DND-41 (cell line): Measurements from ENCODE around the gene GSN.

Experiments
- ATAC-seq: fragments of 200-7000 bp; cut with Tn5 transposase; 3 replicates; pipeline ENCODE4 v1.9.1; 2021; ENCODE audit warnings: low read depth; ENCODE audit not compliant: insufficient read depth
- DNase-seq: peaks from one replicate; pipeline ENCODE4 v3.0.0-alpha.2; 2020
- H2AFZ ChIP-seq: 2 replicates; pipeline ENCODE4 v1.6.0; 2012; ENCODE audit warnings: low read depth, low read length
- H3K27ac ChIP-seq: 2 replicates; pipeline ENCODE4 v1.5.1; 2012; ENCODE audit warnings: low read length, inconsistent platforms
- H3K27me3 ChIP-seq: fragments of 200-600 bp; sonication (generic); 2 replicates; pipeline ENCODE4 v1.6.0; 2012; ENCODE audit warnings: low read length, mild to moderate bottlenecking, inconsistent platforms; ENCODE audit not compliant: insufficient read depth, poor library complexity
- H3K36me3 ChIP-seq: 2 replicates; pipeline ENCODE4 v1.5.1; 2012; ENCODE audit warnings: low read length, inconsistent platforms; ENCODE audit not compliant: insufficient read depth
- H3K4me1 ChIP-seq: 2 replicates; pipeline ENCODE4 v1.5.1; 2012; ENCODE audit warnings: mild to moderate bottlenecking, low read length; ENCODE audit not compliant: insufficient read depth
- H3K4me2 ChIP-seq: 2 replicates; pipeline ENCODE4 v1.6.0; 2012; ENCODE audit warnings: mild to moderate bottlenecking, moderate library complexity, low read length, inconsistent platforms; ENCODE audit not compliant: insufficient read depth
- H3K4me3 ChIP-seq, 2 experiments: fragments of 200-600 bp in 1 of 2; shearing (Covaris generic) in 1 of 2; 2 replicates each; pipeline ENCODE4 v1.5.1; 2012 to 2016; ENCODE audit warnings: inconsistent platforms in 2 of 2, low read length in 2 of 2, mild to moderate bottlenecking in 2 of 2, low read depth in 1 of 2, moderate library complexity in 1 of 2
- H3K79me2 ChIP-seq: 2 replicates; pipeline ENCODE4 v1.6.0; 2012; ENCODE audit warnings: low read length, inconsistent platforms; ENCODE audit not compliant: insufficient read depth
- H3K9ac ChIP-seq: 2 replicates; pipeline ENCODE4 v1.6.0; 2012; ENCODE audit warnings: low read depth, mild to moderate bottlenecking, inconsistent platforms, low read length, moderate library complexity
- H3K9me3 ChIP-seq: 2 replicates; pipeline ENCODE4 v1.5.1; 2012; ENCODE audit warnings: low read length, moderate library complexity, mild to moderate bottlenecking, inconsistent platforms; ENCODE audit not compliant: insufficient read depth, severe bottlenecking
- H4K20me1 ChIP-seq: 2 replicates; pipeline ENCODE4 v1.6.0; 2012; ENCODE audit warnings: low read length; ENCODE audit not compliant: insufficient read depth
- EZH2 ChIP-seq: IDR thresholded peaks from 3 replicates; pipeline ENCODE4 v1.6.1; 2012; ENCODE audit warnings: borderline replicate concordance, low read depth, mild to moderate bottlenecking, moderate library complexity, low read length, inconsistent platforms; ENCODE audit not compliant: severe bottlenecking
- TF ChIP-seq, protein P1 (sequence below): IDR thresholded peaks from 2 replicates; pipeline ENCODE4 v1.5.1; 2012; ENCODE audit warnings: borderline replicate concordance, low read length, moderate library complexity, mild to moderate bottlenecking; ENCODE audit not compliant: poor library complexity, severe bottlenecking; ENCODE audit errors: extremely low read depth

Gene GSN

DNA sequence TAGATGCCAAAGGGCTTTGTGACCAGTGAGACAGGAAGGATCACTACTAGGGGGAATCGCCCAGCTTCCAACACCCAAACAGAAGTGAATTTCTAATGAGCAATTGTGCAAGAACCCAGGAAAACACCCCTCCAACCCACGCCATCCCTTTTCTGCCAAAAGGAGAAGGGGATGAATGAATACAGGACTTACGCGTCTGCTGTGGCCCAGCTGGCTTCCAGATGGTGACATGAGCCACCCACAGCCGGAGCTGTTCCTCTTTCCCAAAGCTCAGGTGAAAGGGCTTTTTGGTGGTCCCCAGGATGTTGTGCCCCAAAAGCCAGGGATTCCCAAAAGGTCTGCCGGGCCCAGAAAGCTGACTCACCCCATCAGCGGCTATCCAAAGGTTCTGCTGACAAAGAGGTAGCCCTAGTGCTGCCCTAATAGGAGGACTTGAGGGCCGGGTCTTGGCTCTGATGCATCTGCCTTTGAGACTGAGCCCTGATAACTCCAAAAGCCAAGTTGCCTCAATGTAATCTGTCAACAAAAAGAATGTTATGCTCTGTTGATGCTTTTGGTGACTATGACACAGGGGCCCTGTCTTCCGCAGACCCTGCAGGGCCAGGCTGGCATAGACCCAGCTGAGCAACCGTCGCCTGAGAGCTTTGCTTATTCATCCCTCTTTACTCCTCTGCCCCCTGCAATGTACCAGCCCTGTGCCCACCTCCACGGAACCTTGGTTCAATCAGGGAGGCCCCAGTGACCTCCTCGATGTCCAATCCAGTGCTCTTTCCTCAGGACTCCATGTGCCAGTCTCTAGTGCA is 14.5 kb downstream of the GSN start:
- no peaks in the 10 kb centered on the region for H3K4me1 ChIP-seq

DNA sequence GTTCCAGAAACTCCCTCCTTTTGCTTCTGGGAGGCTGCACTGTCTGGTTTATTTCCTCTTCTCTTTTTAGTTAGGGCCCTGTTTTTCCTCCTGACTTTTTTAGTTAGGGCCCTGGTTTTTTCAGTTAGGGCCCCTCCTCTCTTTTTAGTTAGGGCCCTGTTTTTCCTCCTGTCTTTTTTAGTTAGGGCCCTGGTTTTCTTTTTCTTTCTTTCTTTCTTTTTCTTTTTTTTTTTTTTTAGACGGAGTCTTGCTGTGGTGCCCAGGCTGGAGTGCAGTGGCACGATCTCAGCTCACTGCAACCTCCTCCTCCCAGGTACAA is 15.1 kb downstream of the GSN start:
- ATAC-seq (no peak), DNase-seq (no peak)
- no peak for TF ChIP-seq EZH2
- TF ChIP-seq, protein P1, sequence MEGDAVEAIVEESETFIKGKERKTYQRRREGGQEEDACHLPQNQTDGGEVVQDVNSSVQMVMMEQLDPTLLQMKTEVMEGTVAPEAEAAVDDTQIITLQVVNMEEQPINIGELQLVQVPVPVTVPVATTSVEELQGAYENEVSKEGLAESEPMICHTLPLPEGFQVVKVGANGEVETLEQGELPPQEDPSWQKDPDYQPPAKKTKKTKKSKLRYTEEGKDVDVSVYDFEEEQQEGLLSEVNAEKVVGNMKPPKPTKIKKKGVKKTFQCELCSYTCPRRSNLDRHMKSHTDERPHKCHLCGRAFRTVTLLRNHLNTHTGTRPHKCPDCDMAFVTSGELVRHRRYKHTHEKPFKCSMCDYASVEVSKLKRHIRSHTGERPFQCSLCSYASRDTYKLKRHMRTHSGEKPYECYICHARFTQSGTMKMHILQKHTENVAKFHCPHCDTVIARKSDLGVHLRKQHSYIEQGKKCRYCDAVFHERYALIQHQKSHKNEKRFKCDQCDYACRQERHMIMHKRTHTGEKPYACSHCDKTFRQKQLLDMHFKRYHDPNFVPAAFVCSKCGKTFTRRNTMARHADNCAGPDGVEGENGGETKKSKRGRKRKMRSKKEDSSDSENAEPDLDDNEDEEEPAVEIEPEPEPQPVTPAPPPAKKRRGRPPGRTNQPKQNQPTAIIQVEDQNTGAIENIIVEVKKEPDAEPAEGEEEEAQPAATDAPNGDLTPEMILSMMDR = no peak
- no peaks in the 10 kb centered on the region for H4K20me1 ChIP-seq
- no peak overlapping the region for H3K9ac ChIP-seq
- no peaks in the 10 kb centered on the region for H3K79me2 ChIP-seq
- H3K4me1 ChIP-seq = no peaks in the 10 kb centered on the region
- no peak overlapping the region for H3K27ac ChIP-seq
- H3K27me3 ChIP-seq = peaks cover 2% of the 10 kb centered on the region
- H3K9me3 ChIP-seq = no peaks in the 10 kb centered on the region
- no peak overlapping the region for H3K4me2 ChIP-seq
- H3K4me3 ChIP-seq = no peak overlapping the region
- no peak overlapping the region for H2AFZ ChIP-seq
- no peaks in the 10 kb centered on the region for H3K36me3 ChIP-seq

More for the DNA sequence above, 14.5 kb downstream of the GSN start:
- peaks cover 2% of the 10 kb centered on the region for H3K27me3 ChIP-seq
- H3K4me2 ChIP-seq = no peak overlapping the region
- H3K79me2 ChIP-seq = no peaks in the 10 kb centered on the region
- H4K20me1 ChIP-seq = no peaks in the 10 kb centered on the region
- no peak for TF ChIP-seq EZH2
- TF ChIP-seq, protein P1 = no peak
- H3K9me3 ChIP-seq = no peaks in the 10 kb centered on the region
- DNase-seq = no peak
- no peak for ATAC-seq
- no peak overlapping the region for H3K27ac ChIP-seq
- H3K36me3 ChIP-seq = no peaks in the 10 kb centered on the region
- no peak overlapping the region for H3K9ac ChIP-seq
- H3K4me3 ChIP-seq = no peak overlapping the region
- no peak overlapping the region for H2AFZ ChIP-seq

DNA sequence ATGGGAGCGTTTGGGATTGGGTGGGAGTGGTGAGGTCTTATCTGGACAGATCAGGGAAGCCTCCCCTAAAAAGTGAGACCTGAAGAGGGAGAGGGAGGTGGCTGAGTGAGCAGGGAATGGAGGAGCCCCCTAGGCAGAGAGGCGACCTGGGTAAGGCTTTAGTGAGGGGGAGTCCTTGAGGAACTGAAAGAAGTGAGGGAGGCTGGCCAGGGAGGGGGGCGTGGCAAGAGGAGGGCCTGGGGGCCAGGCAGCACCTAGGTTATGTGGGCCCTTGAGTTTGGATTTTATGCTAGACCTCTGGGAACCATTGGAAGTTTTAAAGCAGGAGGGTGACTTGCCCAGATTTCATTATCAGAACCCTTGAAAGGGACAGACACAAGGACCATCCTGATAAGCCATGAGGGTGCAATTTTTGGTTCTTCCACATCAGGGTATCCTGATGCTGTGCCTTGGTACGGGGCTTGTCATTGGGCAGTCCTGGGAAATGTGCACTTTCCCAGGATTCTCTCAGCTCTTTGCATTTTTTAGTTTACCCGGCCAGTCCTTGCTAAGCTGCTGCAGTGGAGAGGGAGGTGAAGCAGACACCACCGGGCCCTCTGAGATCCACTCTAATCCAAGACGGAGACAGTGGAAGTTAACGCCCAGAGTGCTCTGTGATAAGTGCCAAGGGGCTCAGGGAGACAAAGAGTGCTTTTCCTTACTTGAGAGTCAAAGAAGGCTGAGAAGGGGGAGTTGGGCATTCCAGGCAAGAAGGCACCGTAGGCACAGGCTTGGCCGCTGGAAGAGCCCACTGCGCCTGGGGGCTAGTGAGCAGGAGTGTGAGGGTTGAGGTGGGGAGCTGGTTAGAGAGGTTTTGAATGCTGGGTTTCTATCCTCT is 16.1 kb downstream of the GSN start:
- Histone ChIP-seq H3K27ac (no peak overlapping the region), H3K4me2 (no peak overlapping the region), H3K27me3 (peaks cover 2% of the 10 kb centered on the region), H3K9me3 (no peaks in the 10 kb centered on the region), H3K4me1 (no peaks in the 10 kb centered on the region), H3K36me3 (no peaks in the 10 kb centered on the region), H3K79me2 (no peaks in the 10 kb centered on the region), H2AFZ (no peak overlapping the region), H4K20me1 (no peaks in the 10 kb centered on the region), H3K4me3 (no peak overlapping the region), H3K9ac (no peak overlapping the region)
- TF ChIP-seq EZH2 = no peak
- TF ChIP-seq, protein P1 = no peak
- no peak for DNase-seq
- ATAC-seq = no peak
